ENCODE data around the gene DMBT1.
A peak's percentile ranks its signal among the peaks of the same experiment; 100 is the strongest.

Gene DMBT1

GRCh38 chr10:122560279-122560804 lies at the start of gene DMBT1:
Gene DMBT1, plus strand, starts transcription at chr10:122560754. Its CDS starts 17 bp downstream, at chr10:122560771.
- DNase-seq (ENCODE audit: low read depth): no peak
- no peak for TF ChIP-seq CTCF (IDR thresholded peaks at IDR 0.05; ENCODE audit: insufficient read depth, low read depth, low read length, missing control alignments)

GRCh38 chr10:122513053-122513452 lies 47.5 kb upstream of the DMBT1 start:
- no peak for TF ChIP-seq CTCF (IDR thresholded peaks at IDR 0.05; ENCODE audit: insufficient read depth, low read depth, low read length, missing control alignments)
- H3K4me3 ChIP-seq (ENCODE audit: low read depth, low read length): no peak overlapping the region
- no peak for DNase-seq (ENCODE audit: low read depth)

More at GRCh38 chr10:122560279-122560804, at the start of gene DMBT1:
- H3K4me3 ChIP-seq (ENCODE audit: low read depth, low read length): no peak within 1 kb of the TSS

DNA sequence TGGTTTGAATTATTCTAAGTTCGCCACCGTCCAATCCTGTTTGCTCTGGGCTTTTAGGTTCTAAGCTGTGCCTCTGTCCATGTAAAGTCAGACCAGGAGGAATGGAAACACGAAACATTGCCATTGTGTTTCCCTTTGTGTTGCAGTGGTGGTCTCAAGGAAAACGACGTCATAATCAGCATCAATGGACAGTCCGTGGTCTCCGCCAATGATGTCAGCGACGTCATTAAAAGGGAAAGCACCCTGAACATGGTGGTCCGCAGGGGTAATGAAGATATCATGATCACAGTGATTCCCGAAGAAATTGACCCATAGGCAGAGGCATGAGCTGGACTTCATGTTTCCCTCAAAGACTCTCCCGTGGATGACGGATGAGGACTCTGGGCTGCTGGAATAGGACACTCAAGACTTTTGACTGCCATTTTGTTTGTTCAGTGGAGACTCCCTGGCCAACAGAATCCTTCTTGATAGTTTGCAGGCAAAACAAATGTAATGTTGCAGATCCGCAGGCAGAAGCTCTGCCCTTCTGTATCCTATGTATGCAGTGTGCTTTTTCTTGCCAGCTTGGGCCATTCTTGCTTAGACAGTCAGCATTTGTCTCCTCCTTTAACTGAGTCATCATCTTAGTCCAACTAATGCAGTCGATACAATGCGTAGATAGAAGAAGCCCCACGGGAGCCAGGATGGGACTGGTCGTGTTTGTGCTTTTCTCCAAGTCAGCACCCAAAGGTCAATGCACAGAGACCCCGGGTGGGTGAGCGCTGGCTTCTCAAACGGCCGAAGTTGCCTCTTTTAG lies 46.3 kb upstream of the DMBT1 start:
- TF ChIP-seq CTCF (IDR thresholded peaks at IDR 0.05; ENCODE audit: insufficient read depth, low read depth, low read length, missing control alignments): no peak
- DNase-seq (ENCODE audit: low read depth): no peak
- H3K4me3 ChIP-seq (ENCODE audit: low read depth, low read length): no peak overlapping the region

- H3K4me3 ChIP-seq (ENCODE audit: low read depth, low read length): no peak overlapping the region
- no peak for DNase-seq (ENCODE audit: low read depth)
- no peak for TF ChIP-seq CTCF (IDR thresholded peaks at IDR 0.05; ENCODE audit: insufficient read depth, low read depth, low read length, missing control alignments)
These were observed 45.5 kb upstream of the DMBT1 start for GRCh38 chr10:122515022-122515424.

GRCh38 chr10:122515588-122516231 lies 44.8 kb upstream of the DMBT1 start:
- peak; percentile 37 for DNase-seq (ENCODE audit: low read depth)
- no peak overlapping the region for H3K4me3 ChIP-seq (ENCODE audit: low read depth, low read length)
- TF ChIP-seq CTCF (IDR thresholded peaks at IDR 0.05; ENCODE audit: insufficient read depth, low read depth, low read length, missing control alignments): no peak

- TF ChIP-seq CTCF (IDR thresholded peaks at IDR 0.05; ENCODE audit: insufficient read depth, low read depth, low read length, missing control alignments): no peak
- no peak overlapping the region for H3K4me3 ChIP-seq (ENCODE audit: low read depth, low read length)
- DNase-seq (ENCODE audit: low read depth): no peak
These were observed 43.8 kb upstream of the DMBT1 start for GRCh38 chr10:122516734-122517133.
